Adrenal gland (tissue), 19 donors: ENCODE measurements around the gene NCKAP5L. TPM values are rescaled to one million over a fixed set of nuclear protein-coding genes. Genes with fewer than 3 reads are reported as not detected.

Experiments used
- DNase-seq, 7 donors: peaks; one replicate each; pipeline ENCODE4 v3.0.0-alpha.2; 2019 to 2020
- H3K27ac ChIP-seq, 5 donors: fragments of 200-600 bp; sonication (generic) in 4 of 5; 1 replicate in 3 of 5; 2 replicates in 2 of 5; pipeline versions ENCODE4 v1.5.1 to v1.8.0; 2016 to 2020; ENCODE audit warnings: mild to moderate bottlenecking in 1 of 5
- H3K27me3 ChIP-seq: fragments of 200-600 bp; 2 replicates; pipeline ENCODE4 v1.8.0; 2021
- H3K36me3 ChIP-seq, 2 donors: fragments of 200-600 bp; replicated peaks in 1 of 2; 1 replicate in 1 of 2; 2 replicates in 1 of 2; pipeline versions ENCODE4 v1.5.1 to v1.8.0; 2018 to 2022
- H3K4me1 ChIP-seq, 2 donors: fragments of 200-600 bp; replicated peaks in 1 of 2; 1 replicate in 1 of 2; 2 replicates in 1 of 2; pipeline versions ENCODE4 v1.5.1 to v1.8.0; 2018 to 2021
- H3K4me3 ChIP-seq, 4 donors: fragments of 200-600 bp; sonication (generic) in 3 of 4; one replicate each; pipeline ENCODE4 v1.5.1; 2016 to 2018
- H3K9me3 ChIP-seq, 3 donors: fragments of 200-600 bp; sonication (generic) in 1 of 3; replicated peaks in 1 of 3; 1 replicate in 2 of 3; 2 replicates in 1 of 3; pipeline versions ENCODE4 v1.5.1 to v1.8.0; 2016 to 2021
- POLR2A ChIP-seq, 2 donors: fragments of 450-650 bp; IDR thresholded peaks; one replicate each; pipeline ENCODE4 v1.6.1; 2017; ENCODE audit warnings: antibody characterized with exemption in 2 of 2, mild to moderate bottlenecking in 2 of 2, moderate library complexity in 1 of 2
- WGBS, 4 donors: extraction: QIAGEN DNeasy Blood & Tissue Kit in 2 of 4; methylation state at CpG; one replicate each; pipeline versions ENCODE4 v1.1.5 to v1.1.7; 2013 to 2017; 5-methylcytosine and 5-hydroxymethylcytosine counted together
- intact Hi-C, 2 donors: fragments of 100-400 bp; cut with DNase I; formaldehyde crosslinking; loops; one replicate each; pipeline versions ENCODE4 v1.14.1 to v1.15.0; 2022 to 2023
- long read RNA-seq, 10 donors: library from polyadenylated mRNA in 3 of 10; unstranded in 2 of 10; stranded (forward) in 1 of 10; transcript quantifications; one replicate each; pipeline ENCODE4 v2.0.0 and lab custom pipeline, GENCODE V29; 2021 to 2026
- polyA plus RNA-seq, 3 donors: library from polyadenylated mRNA; stranded (reverse); fragments of 200-250 nt in 2 of 3; fragments of 350-450 nt in 1 of 3; fragmentation: Illumina TruSeq in 1 of 3; extraction: RNeasy Lipid Tissue Mini Kit (QIAGEN cat#74804) in 1 of 3; gene quantifications; one replicate each; pipeline ENCODE4 v1.2.3, GENCODE V29; 2013 to 2014
- total RNA-seq, 9 donors: library from RNA; depleted of rRNA in 4 of 9; stranded (reverse); fragments of >200 nt in 4 of 9; fragments of 120-200 nt in 1 of 9; fragmentation: NEBNext Ultra II Directional in 1 of 9; extraction: Animal tissue kit (Norgen Biotek cat#: 25700) in 1 of 9; gene quantifications; one replicate each; pipeline versions ENCODE4 v1.1.0 to v1.2.4, GENCODE V29; 2013 to 2023
- TF ChIP-seq, protein P1 (sequence below), 6 experiments: fragments of 450-650 bp in 4 of 6; fragments of 200-600 bp in 2 of 6; sonication (generic) in 1 of 6; IDR thresholded peaks; 1 replicate in 5 of 6; 2 replicates in 1 of 6; pipeline versions ENCODE4 v1.5.1 to v1.8.0; 2016 to 2021; ENCODE audit warnings: antibody characterized with exemption in 6 of 6, mild to moderate bottlenecking in 2 of 6, moderate library complexity in 1 of 6
- donor health status: healthy with polysubstance abuse.
- donor health status: Bipolar disorder and iron deficiency.
- donor health status: DM: yes; HTN: yes; CAD: no.
- donor health status: DM: no; HTN: no; CAD: no.
- donor health status: DM: no; HTN: no; CAD: no.
- donor health status: DM: yes; HTN: yes; CAD: no.

Gene NCKAP5L
- total RNA-seq (10 to 100 TPM; 16.4 to 58.2 (median 38.6) TPM), polyA plus RNA-seq (100 to 1,000 TPM in 1 of 3 donors, 10 to 100 TPM in 1, 1 to 10 TPM in 1; 5.5 to 143 (median 38.2) TPM)
- long read RNA-seq, donor 1, full-length matches to known transcripts, result 5 of 480 reads
- long read RNA-seq, donor 1, partial matches to known transcripts, result 268 of 480 reads
- long read RNA-seq, donor 1, other reads (novel, unspliced or antisense), result 207 of 480 reads
- long read RNA-seq, donor 2, full-length matches to known transcripts, result 6 of 25 reads
- long read RNA-seq, donor 2, partial matches to known transcripts, result 19 of 25 reads
- long read RNA-seq, donor 2, other reads (novel, unspliced or antisense), result 0 of 25 reads
- long read RNA-seq, donor 3, partial matches to known transcripts, result 0 of 1 reads
- long read RNA-seq, donor 3, other reads (novel, unspliced or antisense), result 0 of 1 reads
- long read RNA-seq, donor 4, partial matches to known transcripts, result 3 of 6 reads
- long read RNA-seq, donor 4, other reads (novel, unspliced or antisense), result 3 of 6 reads
- long read RNA-seq, donor 5, full-length matches to known transcripts, result 18 of 58 reads
- long read RNA-seq, donor 5, partial matches to known transcripts, result 33 of 58 reads
- long read RNA-seq, donor 5, other reads (novel, unspliced or antisense), result 7 of 58 reads
- long read RNA-seq, donor 6, partial matches to known transcripts, result 5 of 7 reads
- long read RNA-seq, donor 6, other reads (novel, unspliced or antisense), result 0 of 7 reads
- long read RNA-seq, donor 7, partial matches to known transcripts, result 5 of 6 reads
- long read RNA-seq, donor 7, other reads (novel, unspliced or antisense), result 0 of 6 reads
- long read RNA-seq, donor 8, full-length matches to known transcripts, result 3 of 17 reads
- long read RNA-seq, donor 8, partial matches to known transcripts, result 14 of 17 reads
- long read RNA-seq, donor 8, other reads (novel, unspliced or antisense), result 0 of 17 reads
- long read RNA-seq, donor 9, full-length matches to known transcripts, result 4 of 16 reads
- long read RNA-seq, donor 9, partial matches to known transcripts, result 12 of 16 reads
- long read RNA-seq, donor 9, other reads (novel, unspliced or antisense), result 0 of 16 reads
- long read RNA-seq, donor 10, full-length matches to known transcripts, result 2 of 2 reads
- long read RNA-seq, donor 10, partial matches to known transcripts, result 0 of 2 reads
- long read RNA-seq, donor 10, other reads (novel, unspliced or antisense), result 0 of 2 reads

- Histone ChIP-seq H3K27ac (peak within 1 kb of the TSS; percentile 75 to 98 (median 90)), H3K36me3 (no peaks in the 10 kb centered on the region), H3K4me1 (peaks cover 42 to 44% of the 10 kb centered on the region in 2 donors), H3K27me3 (no peaks in the 10 kb centered on the region), H3K9me3 (no peaks in the 10 kb centered on the region), H3K4me3 (peak within 1 kb of the TSS; percentile 10 to 87 (median 69))
- TF ChIP-seq, protein P1, sequence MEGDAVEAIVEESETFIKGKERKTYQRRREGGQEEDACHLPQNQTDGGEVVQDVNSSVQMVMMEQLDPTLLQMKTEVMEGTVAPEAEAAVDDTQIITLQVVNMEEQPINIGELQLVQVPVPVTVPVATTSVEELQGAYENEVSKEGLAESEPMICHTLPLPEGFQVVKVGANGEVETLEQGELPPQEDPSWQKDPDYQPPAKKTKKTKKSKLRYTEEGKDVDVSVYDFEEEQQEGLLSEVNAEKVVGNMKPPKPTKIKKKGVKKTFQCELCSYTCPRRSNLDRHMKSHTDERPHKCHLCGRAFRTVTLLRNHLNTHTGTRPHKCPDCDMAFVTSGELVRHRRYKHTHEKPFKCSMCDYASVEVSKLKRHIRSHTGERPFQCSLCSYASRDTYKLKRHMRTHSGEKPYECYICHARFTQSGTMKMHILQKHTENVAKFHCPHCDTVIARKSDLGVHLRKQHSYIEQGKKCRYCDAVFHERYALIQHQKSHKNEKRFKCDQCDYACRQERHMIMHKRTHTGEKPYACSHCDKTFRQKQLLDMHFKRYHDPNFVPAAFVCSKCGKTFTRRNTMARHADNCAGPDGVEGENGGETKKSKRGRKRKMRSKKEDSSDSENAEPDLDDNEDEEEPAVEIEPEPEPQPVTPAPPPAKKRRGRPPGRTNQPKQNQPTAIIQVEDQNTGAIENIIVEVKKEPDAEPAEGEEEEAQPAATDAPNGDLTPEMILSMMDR (IDR thresholded peaks at IDR 0.05), result no peak
- peak; percentile 41 to 84 for TF ChIP-seq POLR2A (IDR thresholded peaks at IDR 0.05)
- peak; percentile 95 to 99 (median 98) for DNase-seq
- 0 to 2% (median 0%) methylated on average over 17 to 61 of the region's 61 CpGs for WGBS, 4 donors
- intact Hi-C loops, result no loop called here
These were observed at the start of gene NCKAP5L for GRCh38 chr12:49828133-49829091. Gene NCKAP5L (minus strand): TSS chr12:49828413. CDS start chr12:49804044, 24,369 bp downstream.

GRCh38 chr12:49877066-49877465 is 48.9 kb upstream of the NCKAP5L start:
- no peak for DNase-seq
- Histone ChIP-seq H3K4me1 (peaks cover 0 to 10% of the 10 kb centered on the region in 2 donors), H3K27me3 (no peaks in the 10 kb centered on the region), H3K4me3 (no peak overlapping the region), H3K27ac (no peak overlapping the region), H3K36me3 (no peaks in the 10 kb centered on the region), H3K9me3 (no peaks in the 10 kb centered on the region)
- TF ChIP-seq POLR2A (IDR thresholded peaks at IDR 0.05), result no peak
- TF ChIP-seq, protein P1 (IDR thresholded peaks at IDR 0.05), result no peak
- intact Hi-C loops, result no loop called here
- 76 to 96% (median 88%) methylated on average over 3 to 5 of the region's 5 CpGs for WGBS, 4 donors

DNA sequence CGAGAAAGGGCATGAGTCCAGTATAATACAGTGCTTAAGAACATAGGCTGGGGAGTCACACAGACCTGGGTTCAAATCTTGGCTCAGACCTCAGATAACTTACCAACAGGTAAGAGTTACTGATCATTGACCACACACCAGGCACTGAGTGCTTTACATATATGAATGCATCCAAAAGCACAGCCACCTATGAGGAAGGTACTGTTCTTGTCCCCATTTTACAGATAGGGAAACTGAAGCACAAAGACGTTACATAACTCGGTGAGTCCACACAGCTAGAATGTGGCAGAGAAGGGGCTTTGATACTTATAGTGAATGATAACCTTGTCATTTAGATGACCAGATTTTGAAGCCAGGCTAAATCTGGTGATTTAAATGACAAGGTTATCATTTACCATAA is 47.9 kb upstream of the NCKAP5L start:
- H3K27ac ChIP-seq, result no peak overlapping the region
- DNase-seq, result no peak
- no peaks in the 10 kb centered on the region for H3K9me3 ChIP-seq
- intact Hi-C loops, result no loop called here
- no peak overlapping the region for H3K4me3 ChIP-seq
- H3K36me3 ChIP-seq, result no peaks in the 10 kb centered on the region
- 81 to 92% (median 85%) methylated on average over 3 of the region's 3 CpGs for WGBS, 4 donors
- no peak for TF ChIP-seq POLR2A (IDR thresholded peaks at IDR 0.05)
- TF ChIP-seq, protein P1 (IDR thresholded peaks at IDR 0.05), result no peak
- H3K27me3 ChIP-seq, result no peaks in the 10 kb centered on the region
- peaks cover 0 to 10% of the 10 kb centered on the region in 2 donors for H3K4me1 ChIP-seq
